Heart left ventricle (tissue), 16 donors: ENCODE results near the gene NTM. TPM values are rescaled to one million over a fixed set of nuclear protein-coding genes. Genes with fewer than 3 reads are reported as not detected.

ENCODE experiments used
- ATAC-seq, 4 donors: fragments of 200-7000 bp; cut with Tn5 transposase; one replicate each; pipeline ENCODE4 v1.9.1; 2020 to 2022; ENCODE audit warnings: moderate library complexity in 4 of 4, mild to moderate bottlenecking in 3 of 4, moderate number of reproducible peaks in 1 of 4
- DNase-seq, 5 donors: peaks; one replicate each; pipeline ENCODE4 v3.0.0-alpha.2; 2020
- H3K27ac ChIP-seq, 12 donors: fragments of 200-600 bp; sonication (generic) in 4 of 12; one replicate each; pipeline versions ENCODE4 v1.5.0 to v1.8.0; 2016 to 2022; ENCODE audit warnings: mild to moderate bottlenecking in 2 of 12
- H3K27me3 ChIP-seq, 9 donors: fragments of 200-600 bp; sonication (generic) in 2 of 9; one replicate each; pipeline versions ENCODE4 v1.5.1 to v1.8.0; 2016 to 2022; ENCODE audit warnings: mild to moderate bottlenecking in 3 of 9
- H3K36me3 ChIP-seq, 9 donors: fragments of 200-600 bp; sonication (generic) in 2 of 9; one replicate each; pipeline versions ENCODE4 v1.5.0 to v1.8.0; 2018 to 2022; ENCODE audit warnings: mild to moderate bottlenecking in 2 of 9
- H3K4me1 ChIP-seq, 12 donors: fragments of 200-600 bp; sonication (generic) in 4 of 12; one replicate each; pipeline versions ENCODE4 v1.5.0 to v1.8.0; 2016 to 2022; ENCODE audit warnings: mild to moderate bottlenecking in 3 of 12
- H3K4me3 ChIP-seq, 12 donors: fragments of 200-600 bp; sonication (generic) in 4 of 12; one replicate each; pipeline versions ENCODE4 v1.5.0 to v1.8.0; 2017 to 2022; ENCODE audit warnings: mild to moderate bottlenecking in 9 of 12, moderate library complexity in 4 of 12
- H3K9me3 ChIP-seq, 12 donors: fragments of 200-600 bp; sonication (generic) in 4 of 12; one replicate each; pipeline versions ENCODE4 v1.5.0 to v1.8.0; 2016 to 2022; ENCODE audit warnings: mild to moderate bottlenecking in 1 of 12
- CTCF ChIP-seq, 12 donors: fragments of 200-600 bp; sonication (generic) in 4 of 12; IDR thresholded peaks; one replicate each; pipeline versions ENCODE4 v1.5.0 to v1.8.0; 2018 to 2022; ENCODE audit warnings: antibody characterized with exemption in 12 of 12, mild to moderate bottlenecking in 5 of 12
- POLR2A ChIP-seq, 2 donors: fragments of 450-650 bp; IDR thresholded peaks; one replicate each; pipeline ENCODE4 v1.6.1; 2017; ENCODE audit warnings: antibody characterized with exemption in 2 of 2, mild to moderate bottlenecking in 2 of 2, moderate library complexity in 2 of 2
- WGBS, 4 donors: extraction: QIAGEN DNeasy Blood & Tissue Kit in 2 of 4; methylation state at CpG; one replicate each; pipeline versions ENCODE4 v1.1.5 to v1.1.7; 2013 to 2018; 5-methylcytosine and 5-hydroxymethylcytosine counted together
- intact Hi-C, 10 donors: fragments of 100-400 bp; cut with DNase I; formaldehyde crosslinking; loops; one replicate each; pipeline versions ENCODE4 v1.11.1 to v1.14.2; 2022
- polyA plus RNA-seq, 2 donors: library from polyadenylated mRNA; stranded (reverse); fragments of 200-250 nt; gene quantifications; one replicate each; pipeline ENCODE4 v1.2.3, GENCODE V29; 2013
- total RNA-seq, 9 donors: library from RNA; depleted of rRNA in 2 of 9; stranded (reverse); fragments of >200 nt in 2 of 9; fragmentation: NEBNext Ultra II Directional in 3 of 9; extraction: Animal tissue kit (Norgen Biotek cat#: 25700) in 3 of 9; gene quantifications; one replicate each; pipeline versions ENCODE4 v1.1.0 to v1.2.4, GENCODE V29; 2016 to 2023
- donor health status: ischemic (EF 13 %, LVEDD 7.1; RV severe dilation, severe dysfunction).
- donor health status: healthy with polysubstance abuse.
- donor health status: DM: no; HTN: yes; CAD: no.
- donor health status: DM: no; HTN: no; CAD: no.
- donor health status: ischemic (EF 25% LVEDD 6.9; RV normal size, moderate dysfunction).
- donor health status: ischemic (EF 25% LVEDD 5.7; RV mildly dilated, moderate dysfunction).
- donor health status: healthy.
- donor health status: DM: yes; HTN: yes; CAD: no.
- donor health status: ischemic (EF 35%, LVEDD 5.7; RV mildly dilated, moderate dysfunction).
- donor health status: nonischemic (EF 11% LVEDD 7.7; RV severe dilation, severe dysfunction).
- donor health status: DM: yes; HTN: yes; CAD: no.
- donor health status: PGD.
- donor health status: ischemic (EF 29% LVEDD 5.4; RV normal size, mild dysfunction).
- donor health status: nonischemic (EF 23%, LVEDD 6.1; RV moderate dilation, normal function).

The NTM gene
- total and polyA plus RNA-seq, 11 donors, result 0.40 to 7.7 (median 1.5) TPM

- Histone ChIP-seq H3K9me3 (no peaks in the 10 kb centered on the region), H3K27ac (no peak overlapping the region), H3K4me3 (no peak overlapping the region), H3K36me3 (no peaks in the 10 kb centered on the region), H3K27me3 (peaks cover 0 to 35% (median 4%) of the 10 kb centered on the region in 9 donors), H3K4me1 (no peaks in the 10 kb centered on the region)
- intact Hi-C loops, result no loop called here
- DNase-seq (no peak), ATAC-seq (no peak)
- TF ChIP-seq CTCF (IDR thresholded peaks at IDR 0.05) (no peak), POLR2A (IDR thresholded peaks at IDR 0.05) (no peak)
- 43 to 50% (median 45%) methylated on average over 3 of the region's 3 CpGs for WGBS, 4 donors
Measured at GRCh38 chr11:131810541-131810940, 440.1 kb downstream of the NTM start.

GRCh38 chr11:131811383-131811782 lies 441.0 kb downstream of the NTM start:
- Histone ChIP-seq H3K4me1 (no peaks in the 10 kb centered on the region), H3K27ac (no peak overlapping the region), H3K36me3 (no peaks in the 10 kb centered on the region), H3K4me3 (no peak overlapping the region), H3K27me3 (peaks cover 0 to 29% (median 4%) of the 10 kb centered on the region in 9 donors), H3K9me3 (no peaks in the 10 kb centered on the region)
- TF ChIP-seq POLR2A (IDR thresholded peaks at IDR 0.05), result no peak
- no peak for TF ChIP-seq CTCF (IDR thresholded peaks at IDR 0.05)
- DNase-seq, result no peak
- intact Hi-C loops, result no loop called here
- WGBS, 4 donors, result 23 to 52% (median 40%) methylated on average over 3 of the region's 3 CpGs
- no peak for ATAC-seq

DNA sequence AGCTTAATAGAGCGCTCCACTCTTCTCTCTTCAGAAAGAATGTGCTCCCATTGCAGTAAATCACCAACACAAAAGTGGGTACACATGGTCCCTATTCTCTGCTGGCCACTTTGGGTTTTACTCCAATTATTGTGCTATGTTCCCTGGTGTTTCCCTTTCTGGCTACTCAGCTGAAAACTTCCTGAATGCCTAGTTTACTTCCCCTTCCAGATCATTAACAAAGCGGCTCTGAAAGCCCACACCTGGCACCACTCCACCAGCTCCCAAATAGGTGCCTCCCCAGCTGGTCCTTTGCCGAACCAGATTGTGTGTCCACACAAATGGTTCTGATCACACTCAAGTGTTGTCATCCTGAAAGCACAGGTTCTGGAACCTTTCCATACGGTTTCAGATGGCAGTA lies 443.7 kb downstream of the NTM start:
- peaks cover 0 to 38% (median 4%) of the 10 kb centered on the region in 9 donors for H3K27me3 ChIP-seq
- WGBS, 4 donors, result 53 to 64% (median 58%) methylated on average over 4 of the region's 4 CpGs

DNA sequence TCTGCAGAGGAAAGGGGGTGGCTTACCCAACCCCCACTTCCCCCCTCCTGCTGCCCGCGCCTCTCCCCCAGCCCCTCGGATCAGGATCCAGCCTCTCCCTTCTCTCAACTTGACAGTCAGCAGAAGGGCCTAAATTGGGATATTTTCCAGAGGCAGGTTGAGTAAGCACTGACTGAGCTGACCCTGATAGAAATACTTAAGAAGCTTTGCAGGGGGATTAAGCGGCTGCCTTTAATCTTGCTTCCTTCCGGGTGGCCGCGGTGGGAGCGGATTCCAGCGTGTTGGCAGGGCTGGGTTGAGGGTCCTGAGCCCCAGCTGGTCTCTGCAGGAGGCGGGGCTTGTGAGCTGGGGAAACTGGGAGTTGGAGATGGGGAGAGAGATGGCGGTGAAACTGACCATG lies 445.2 kb downstream of the NTM start:
- Histone ChIP-seq H3K27me3 (peaks cover 0 to 43% (median 4%) of the 10 kb centered on the region in 9 donors), H3K36me3 (no peaks in the 10 kb centered on the region), H3K4me1 (no peaks in the 10 kb centered on the region), H3K4me3 (no peak overlapping the region), H3K9me3 (no peaks in the 10 kb centered on the region), H3K27ac (no peak overlapping the region)
- no peak for TF ChIP-seq CTCF (IDR thresholded peaks at IDR 0.05)
- TF ChIP-seq POLR2A (IDR thresholded peaks at IDR 0.05), result no peak
- no peak for ATAC-seq
- intact Hi-C loops, result no loop called here
- DNase-seq, result no peak
- WGBS, 4 donors, result 7 to 19% (median 10%) methylated on average over 11 of the region's 11 CpGs

More for the DNA sequence above, 443.7 kb downstream of the NTM start:
- no peak overlapping the region for H3K27ac ChIP-seq
- ATAC-seq (no peak), DNase-seq (no peak)
- no peaks in the 10 kb centered on the region for H3K4me1 ChIP-seq
- no peaks in the 10 kb centered on the region for H3K9me3 ChIP-seq
- intact Hi-C loops, result no loop called here
- no peak overlapping the region for H3K4me3 ChIP-seq
- TF ChIP-seq POLR2A (IDR thresholded peaks at IDR 0.05) (no peak), CTCF (IDR thresholded peaks at IDR 0.05) (no peak)
- H3K36me3 ChIP-seq, result no peaks in the 10 kb centered on the region
